ENCODE results near the gene MRTFB.

Gene MRTFB

DNA sequence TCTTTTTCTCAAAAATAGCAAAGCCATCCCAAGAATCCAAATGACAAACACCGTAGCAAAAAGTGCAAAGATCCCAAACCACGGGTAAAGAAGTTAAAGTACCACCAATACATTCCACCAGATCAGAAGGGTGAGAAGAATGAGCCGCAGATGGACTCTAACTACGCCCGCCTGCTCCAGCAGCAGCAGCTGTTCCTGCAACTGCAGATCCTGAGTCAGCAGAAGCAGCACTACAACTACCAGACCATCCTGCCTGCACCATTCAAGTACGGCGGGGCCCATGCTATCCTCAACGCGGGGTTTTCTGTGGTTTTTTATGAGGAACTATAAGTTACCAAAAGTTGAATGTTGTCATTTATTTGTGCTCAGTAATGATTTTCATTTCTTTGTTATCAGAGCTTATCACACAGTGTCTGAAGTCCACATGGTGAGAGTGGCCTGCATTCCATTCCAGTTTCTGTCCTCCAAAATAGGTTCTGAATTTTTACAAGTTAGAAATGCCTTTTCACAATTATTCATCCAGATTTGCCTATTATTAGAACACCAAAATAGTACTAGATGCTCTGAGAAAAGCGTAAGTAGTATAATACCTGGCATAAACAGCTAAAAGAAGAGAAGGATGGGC, 169.2 kb downstream of the MRTFB start:
- CTCF ChIA-PET: no interaction called here

DNA sequence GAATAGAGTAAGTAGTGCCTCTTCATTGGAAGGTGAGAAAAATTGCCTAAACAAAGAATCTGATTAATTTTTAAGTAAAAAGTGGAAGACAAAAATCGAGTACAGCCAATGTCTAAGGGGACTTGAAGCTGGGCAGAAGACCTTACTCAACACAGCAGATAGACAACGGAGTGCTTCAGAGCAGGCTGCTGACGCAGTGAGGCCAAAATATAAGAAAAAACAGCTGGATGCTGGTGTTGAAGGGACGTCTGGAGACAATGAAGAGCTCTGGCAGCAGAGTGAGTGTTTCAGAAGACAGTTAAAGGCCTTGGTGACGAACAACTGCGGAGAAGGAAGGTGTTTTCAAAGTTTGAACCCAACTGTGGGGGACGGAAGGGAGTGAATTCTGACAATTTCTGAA, 169.8 kb downstream of the MRTFB start:
- CTCF ChIA-PET: no interaction called here
- no peak for DNase-seq (ENCODE audit: extremely low spot score)
- POLR2A ChIA-PET: no interaction called here
- TF ChIP-seq ELF4 (IDR thresholded peaks at IDR 0.05) (no peak), FOXK2 (IDR thresholded peaks at IDR 0.05) (no peak), FOXA1 (IDR thresholded peaks at IDR 0.05) (no peak), SP1 (IDR thresholded peaks at IDR 0.05) (no peak), CTBP1 (IDR thresholded peaks at IDR 0.05; ENCODE audit: borderline replicate concordance) (no peak), ZNF384 (IDR thresholded peaks at IDR 0.05) (no peak), FOXM1 (IDR thresholded peaks at IDR 0.05; ENCODE audit: borderline replicate concordance) (no peak), ARNT (IDR thresholded peaks at IDR 0.05) (no peak), NFRKB (IDR thresholded peaks at IDR 0.05) (no peak), L3MBTL2 (conservative IDR thresholded peaks at IDR 0.05) (no peak), TARDBP (IDR thresholded peaks at IDR 0.05) (no peak), BHLHE40 (IDR thresholded peaks at IDR 0.05; ENCODE audit: borderline replicate concordance) (no peak), SUZ12 (IDR thresholded peaks at IDR 0.05) (no peak)
- TF ChIP-seq, protein P1, sequence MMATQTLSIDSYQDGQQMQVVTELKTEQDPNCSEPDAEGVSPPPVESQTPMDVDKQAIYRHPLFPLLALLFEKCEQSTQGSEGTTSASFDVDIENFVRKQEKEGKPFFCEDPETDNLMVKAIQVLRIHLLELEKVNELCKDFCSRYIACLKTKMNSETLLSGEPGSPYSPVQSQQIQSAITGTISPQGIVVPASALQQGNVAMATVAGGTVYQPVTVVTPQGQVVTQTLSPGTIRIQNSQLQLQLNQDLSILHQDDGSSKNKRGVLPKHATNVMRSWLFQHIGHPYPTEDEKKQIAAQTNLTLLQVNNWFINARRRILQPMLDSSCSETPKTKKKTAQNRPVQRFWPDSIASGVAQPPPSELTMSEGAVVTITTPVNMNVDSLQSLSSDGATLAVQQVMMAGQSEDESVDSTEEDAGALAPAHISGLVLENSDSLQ (IDR thresholded peaks at IDR 0.05): no peak

More for the DNA sequence above, 169.2 kb downstream of the MRTFB start:
- POLR2A ChIA-PET: no interaction called here
- TF ChIP-seq BHLHE40 (IDR thresholded peaks at IDR 0.05; ENCODE audit: borderline replicate concordance) (no peak), CTBP1 (IDR thresholded peaks at IDR 0.05; ENCODE audit: borderline replicate concordance) (no peak), FOXA1 (IDR thresholded peaks at IDR 0.05) (no peak), TARDBP (IDR thresholded peaks at IDR 0.05) (no peak), ELF4 (IDR thresholded peaks at IDR 0.05) (no peak)
- no peak for DNase-seq (ENCODE audit: extremely low spot score)

DNA sequence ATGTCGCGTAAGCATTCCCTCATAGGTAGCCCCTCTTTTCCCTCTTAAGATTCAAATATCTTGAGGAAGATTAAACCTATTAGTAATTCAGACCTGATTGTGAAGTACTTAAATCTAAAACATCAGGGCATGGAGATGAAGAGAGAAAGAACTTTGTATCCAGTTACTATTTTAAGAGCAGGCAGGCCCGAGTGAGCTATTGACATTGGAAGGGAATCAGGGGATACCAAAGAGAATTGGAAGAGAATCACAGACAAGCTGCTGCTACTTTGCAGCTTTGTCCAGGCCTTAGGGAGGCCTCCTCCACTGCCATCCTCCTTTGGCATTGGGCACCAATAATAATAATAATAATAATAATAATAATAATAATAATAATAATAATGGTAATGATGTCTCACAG, 170.5 kb downstream of the MRTFB start:
- ChIA-PET CTCF (no interaction called here), POLR2A (no interaction called here)
- DNase-seq (ENCODE audit: extremely low spot score): no peak
- no peak for TF ChIP-seq SP1 (IDR thresholded peaks at IDR 0.05)
- no peak for TF ChIP-seq BHLHE40 (IDR thresholded peaks at IDR 0.05; ENCODE audit: borderline replicate concordance)
- no peak for TF ChIP-seq HDGF (IDR thresholded peaks at IDR 0.05; ENCODE audit: borderline replicate concordance)
- no peak for TF ChIP-seq FOXM1 (IDR thresholded peaks at IDR 0.05; ENCODE audit: borderline replicate concordance)
- no peak for TF ChIP-seq L3MBTL2 (conservative IDR thresholded peaks at IDR 0.05)
- TF ChIP-seq LEF1 (IDR thresholded peaks at IDR 0.05; ENCODE audit: borderline replicate concordance): no peak
- TF ChIP-seq SUZ12 (IDR thresholded peaks at IDR 0.05): no peak
- TF ChIP-seq ZNF384 (IDR thresholded peaks at IDR 0.05): no peak
- TF ChIP-seq, protein P1 (IDR thresholded peaks at IDR 0.05): no peak
- TF ChIP-seq FOXA1 (IDR thresholded peaks at IDR 0.05): no peak
- no peak for TF ChIP-seq FOXK2 (IDR thresholded peaks at IDR 0.05)
- no peak for TF ChIP-seq CTBP1 (IDR thresholded peaks at IDR 0.05; ENCODE audit: borderline replicate concordance)
- TF ChIP-seq NFRKB (IDR thresholded peaks at IDR 0.05): no peak

DNA sequence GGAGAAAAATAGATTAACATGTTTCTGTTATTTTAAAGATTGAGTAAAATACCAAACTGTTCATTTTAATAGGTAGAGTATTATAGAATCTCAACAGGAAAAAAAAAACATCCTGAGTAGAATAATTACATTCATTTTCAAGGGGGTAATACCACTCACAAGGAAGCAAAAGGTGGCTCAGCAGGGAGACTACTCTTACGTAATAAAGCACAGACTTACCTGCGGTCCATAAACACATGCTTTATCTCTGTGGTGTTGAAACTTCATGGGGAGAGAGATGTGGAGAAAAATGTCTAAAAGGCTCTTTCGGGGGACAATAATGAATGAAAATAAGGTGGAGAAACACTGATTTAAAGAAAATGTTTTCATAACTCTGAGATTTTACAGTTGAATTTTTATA, 171.7 kb downstream of the MRTFB start:
- TF ChIP-seq TARDBP (IDR thresholded peaks at IDR 0.05) (no peak), FOXA1 (IDR thresholded peaks at IDR 0.05) (no peak), L3MBTL2 (conservative IDR thresholded peaks at IDR 0.05) (no peak)
- CTCF ChIA-PET: no interaction called here
- POLR2A ChIA-PET: no interaction called here
- no peak for DNase-seq (ENCODE audit: extremely low spot score)

DNA sequence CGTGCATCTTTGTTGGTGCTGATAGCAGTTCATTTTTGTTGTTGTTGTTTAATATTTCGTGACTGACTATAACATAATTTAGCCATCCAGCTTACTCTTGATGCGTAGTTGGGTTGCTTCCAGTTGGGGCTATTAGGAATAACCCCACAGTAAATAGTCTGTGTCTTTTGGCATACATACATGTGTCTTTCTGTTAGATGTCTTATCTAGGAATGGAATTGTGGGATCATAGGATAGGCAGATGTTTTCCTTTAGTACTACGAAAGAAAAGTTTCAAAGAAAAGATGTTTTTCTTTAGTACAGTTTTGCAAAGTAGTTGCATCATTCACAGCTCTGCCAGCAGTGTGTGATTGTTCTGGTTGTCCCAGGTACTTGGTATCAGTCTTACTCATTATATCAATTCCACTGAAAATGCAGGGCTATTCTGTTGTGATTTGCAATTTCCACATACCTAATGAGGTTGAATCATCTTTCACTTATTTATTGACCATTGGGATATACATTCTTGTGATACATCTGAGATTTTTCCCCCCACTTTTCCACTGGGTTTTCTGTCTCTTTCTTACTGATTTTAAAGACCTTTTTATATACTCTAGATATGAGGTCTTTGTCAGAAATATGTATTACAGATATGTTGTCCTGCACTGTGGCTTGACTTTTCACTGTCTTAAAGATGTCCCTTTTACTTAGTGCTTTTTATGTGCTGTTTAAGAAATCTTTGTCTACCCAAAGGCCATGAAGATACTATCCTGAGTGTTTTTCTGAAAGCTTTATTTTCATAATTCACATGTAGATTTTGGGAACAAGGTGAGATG, 173.3 kb downstream of the MRTFB start:
- DNase-seq (ENCODE audit: extremely low spot score): no peak
- ChIA-PET CTCF (no interaction called here), POLR2A (no interaction called here)
- no peak for TF ChIP-seq LEF1 (IDR thresholded peaks at IDR 0.05; ENCODE audit: borderline replicate concordance)
- TF ChIP-seq ZNF384 (IDR thresholded peaks at IDR 0.05): no peak
- TF ChIP-seq CTBP1 (IDR thresholded peaks at IDR 0.05; ENCODE audit: borderline replicate concordance): no peak
- no peak for TF ChIP-seq BHLHE40 (IDR thresholded peaks at IDR 0.05; ENCODE audit: borderline replicate concordance)

DNA sequence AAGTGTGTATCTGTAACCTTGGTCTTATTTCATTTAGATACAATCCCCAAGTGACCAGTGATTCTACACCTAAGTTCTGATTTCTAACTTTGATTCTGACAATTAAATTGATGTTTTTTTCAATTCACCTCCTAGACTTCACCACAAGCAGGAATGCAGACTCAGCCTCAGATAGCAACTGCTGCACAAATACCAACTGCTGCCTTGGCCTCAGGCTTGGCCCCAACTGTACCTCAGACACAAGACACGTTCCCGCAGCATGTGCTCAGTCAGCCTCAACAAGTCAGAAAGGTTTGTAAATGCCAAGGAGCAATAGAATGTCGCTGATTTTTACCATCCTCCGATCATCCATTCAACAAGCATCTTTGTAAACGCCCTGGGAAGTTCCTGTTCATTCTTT, 177.7 kb downstream of the MRTFB start:
- TF ChIP-seq ZNF384 (IDR thresholded peaks at IDR 0.05): no peak
- TF ChIP-seq CTBP1 (IDR thresholded peaks at IDR 0.05; ENCODE audit: borderline replicate concordance): no peak
- no peak for TF ChIP-seq FOXK2 (IDR thresholded peaks at IDR 0.05)
- TF ChIP-seq HDGF (IDR thresholded peaks at IDR 0.05; ENCODE audit: borderline replicate concordance): no peak
- TF ChIP-seq L3MBTL2 (conservative IDR thresholded peaks at IDR 0.05): no peak
- TF ChIP-seq TARDBP (IDR thresholded peaks at IDR 0.05): no peak
- TF ChIP-seq, protein P1 (IDR thresholded peaks at IDR 0.05): no peak
- no peak for TF ChIP-seq ARNT (IDR thresholded peaks at IDR 0.05)
- no peak for TF ChIP-seq ELF4 (IDR thresholded peaks at IDR 0.05)
- no peak for TF ChIP-seq FOXA1 (IDR thresholded peaks at IDR 0.05)
- TF ChIP-seq BHLHE40 (IDR thresholded peaks at IDR 0.05; ENCODE audit: borderline replicate concordance): no peak
- no peak for TF ChIP-seq NFRKB (IDR thresholded peaks at IDR 0.05)
- no peak for TF ChIP-seq LEF1 (IDR thresholded peaks at IDR 0.05; ENCODE audit: borderline replicate concordance)
- TF ChIP-seq SP1 (IDR thresholded peaks at IDR 0.05): no peak
- TF ChIP-seq FOXM1 (IDR thresholded peaks at IDR 0.05; ENCODE audit: borderline replicate concordance): no peak
- no peak for TF ChIP-seq SUZ12 (IDR thresholded peaks at IDR 0.05)
- POLR2A ChIA-PET: no interaction called here
- DNase-seq (ENCODE audit: extremely low spot score): no peak
- CTCF ChIA-PET: interaction anchor here (1.7 kb wide), 1 partner anchor 12 kb away, joined by 4 read pairs; no protein-coding TSS in a partner anchor

All from HEK293T (cell line).